H9 (cell line): ENCODE results near the gene FCN1. TPM values are rescaled to one million over a fixed set of nuclear protein-coding genes. Genes with fewer than 3 reads are reported as not detected.

Source experiments
- DNase-seq: peaks from one replicate; pipeline ENCODE4 v3.0.0-alpha.2; 2017
- H2AFZ ChIP-seq: one replicate; pipeline ENCODE4 v1.6.1; 2013; ENCODE audit warnings: mild to moderate bottlenecking, low read length, control low read depth, moderate library complexity
- H2AK5ac ChIP-seq: 2 replicates; pipeline ENCODE4 v1.6.1; 2013; ENCODE audit warnings: low read length, control low read depth, mixed read lengths; ENCODE audit not compliant: insufficient read length
- H2BK120ac ChIP-seq: one replicate; pipeline ENCODE4 v1.6.1; 2013; ENCODE audit warnings: low read depth, mild to moderate bottlenecking, low read length, control low read depth, inconsistent platforms; ENCODE audit not compliant: poor library complexity, severe bottlenecking
- H2BK12ac ChIP-seq: 2 replicates; pipeline ENCODE4 v1.6.1; 2013; ENCODE audit warnings: low read length, control low read depth, mixed read lengths, low read depth; ENCODE audit not compliant: insufficient read length
- H2BK15ac ChIP-seq: 2 replicates; pipeline ENCODE4 v1.6.1; 2013; ENCODE audit warnings: low read depth, low read length, control low read depth
- H2BK20ac ChIP-seq: one replicate; pipeline ENCODE4 v1.6.1; 2013; ENCODE audit warnings: low read depth, mild to moderate bottlenecking, low read length, control low read depth, inconsistent platforms; ENCODE audit not compliant: poor library complexity, severe bottlenecking
- H2BK5ac ChIP-seq: 2 replicates; pipeline ENCODE4 v1.6.1; 2013; ENCODE audit warnings: low read length, control low read depth, mixed read lengths; ENCODE audit not compliant: insufficient read length
- H3K14ac ChIP-seq: 2 replicates; pipeline ENCODE4 v1.6.1; 2013; ENCODE audit warnings: low read length, control low read depth; ENCODE audit not compliant: insufficient read depth
- H3K18ac ChIP-seq: 2 replicates; pipeline ENCODE4 v1.6.1; 2013; ENCODE audit warnings: low read depth, mild to moderate bottlenecking, mixed read lengths, low read length, control low read depth; ENCODE audit not compliant: insufficient read length
- H3K23ac ChIP-seq: 2 replicates; pipeline ENCODE4 v1.6.1; 2013; ENCODE audit warnings: low read length, control low read depth, mixed read lengths, low read depth; ENCODE audit not compliant: insufficient read length
- H3K23me2 ChIP-seq: 2 replicates; pipeline ENCODE4 v1.6.1; 2013; ENCODE audit warnings: low read depth, mild to moderate bottlenecking, mixed read lengths, low read length, control low read depth; ENCODE audit not compliant: insufficient read length, poor library complexity, severe bottlenecking
- H3K27ac ChIP-seq: 2 replicates; pipeline ENCODE4 v1.5.1; 2013; ENCODE audit warnings: low read length, control low read depth, mixed read lengths, low read depth; ENCODE audit not compliant: insufficient read length
- H3K27me3 ChIP-seq: 2 replicates; pipeline ENCODE4 v1.6.1; 2013; ENCODE audit warnings: low read length, control low read depth, inconsistent platforms; ENCODE audit not compliant: insufficient read depth
- H3K4ac ChIP-seq: 2 replicates; pipeline ENCODE4 v1.6.1; 2013; ENCODE audit warnings: low read depth, mild to moderate bottlenecking, control low read depth, inconsistent platforms, low read length, moderate library complexity
- H3K4me1 ChIP-seq: 2 replicates; pipeline ENCODE4 v1.6.1; 2013; ENCODE audit warnings: low read length, control low read depth, inconsistent platforms; ENCODE audit not compliant: insufficient read depth
- H3K4me2 ChIP-seq: 2 replicates; pipeline ENCODE4 v1.6.1; 2013; ENCODE audit warnings: low read length, control low read depth, mixed read lengths; ENCODE audit not compliant: insufficient read length, insufficient read depth
- H3K56ac ChIP-seq: 2 replicates; pipeline ENCODE4 v1.6.1; 2013; ENCODE audit warnings: low read depth, mild to moderate bottlenecking, mixed read lengths, low read length, control low read depth; ENCODE audit not compliant: insufficient read length
- H3K79me1 ChIP-seq: 2 replicates; pipeline ENCODE4 v1.6.1; 2013; ENCODE audit warnings: low read depth, mild to moderate bottlenecking, moderate library complexity, low read length, control low read depth, inconsistent platforms; ENCODE audit not compliant: insufficient read depth, poor library complexity, severe bottlenecking
- H3K79me2 ChIP-seq: 2 replicates; pipeline ENCODE4 v1.6.1; 2013; ENCODE audit warnings: low read length, control low read depth, inconsistent platforms; ENCODE audit not compliant: insufficient read depth
- H3K9ac ChIP-seq: 2 replicates; pipeline ENCODE4 v1.6.1; 2013; ENCODE audit warnings: low read length, control low read depth, mixed read lengths; ENCODE audit not compliant: insufficient read length; ENCODE audit errors: extremely low read depth
- H3K9me3 ChIP-seq: one replicate; pipeline ENCODE4 v1.6.1; 2013; ENCODE audit warnings: low read depth, low read length, inconsistent platforms; ENCODE audit not compliant: control insufficient read depth
- H3T11ph ChIP-seq: one replicate; pipeline ENCODE4 v1.6.1; 2013; ENCODE audit warnings: mild to moderate bottlenecking, low read length, control low read depth, inconsistent platforms
- H4K20me1 ChIP-seq: one replicate; pipeline ENCODE4 v1.6.1; 2013; ENCODE audit not compliant: control insufficient read depth, insufficient read length, insufficient read depth
- H4K5ac ChIP-seq: 2 replicates; pipeline ENCODE4 v1.6.1; 2013; ENCODE audit warnings: low read depth, mild to moderate bottlenecking, mixed read lengths, low read length, control low read depth; ENCODE audit not compliant: insufficient read length
- H4K8ac ChIP-seq: replicated peaks from 2 replicates; pipeline ENCODE4 v1.6.1; 2013; ENCODE audit warnings: low read length, control low read depth, mixed read lengths, low read depth; ENCODE audit not compliant: insufficient read length
- H4K91ac ChIP-seq: 2 replicates; pipeline ENCODE4 v1.6.1; 2013; ENCODE audit warnings: low read depth, mild to moderate bottlenecking, moderate library complexity, mixed read lengths, low read length, control low read depth; ENCODE audit not compliant: insufficient read length
- H3K27ac Mint-ChIP-seq, 3 experiments: 2 replicates in 2 of 3; 3 replicates in 1 of 3; pipeline ENCODE4 v1.8.0; 2020 to 2021; ENCODE audit warnings: mixed read lengths in 3 of 3, mild to moderate bottlenecking in 1 of 3, moderate library complexity in 1 of 3
- H3K27me3 Mint-ChIP-seq: 2 replicates; pipeline ENCODE4 v1.8.0; 2021; ENCODE audit warnings: low read depth, mild to moderate bottlenecking, moderate library complexity, mixed read lengths
- H3K36me3 Mint-ChIP-seq, 3 experiments: 2 replicates in 2 of 3; 3 replicates in 1 of 3; pipeline ENCODE4 v1.8.0; 2020 to 2021; ENCODE audit warnings: low read depth in 3 of 3, mixed read lengths in 3 of 3; ENCODE audit not compliant: insufficient read depth in 1 of 3
- H3K4me1 Mint-ChIP-seq, 2 experiments: 2 replicates each; pipeline ENCODE4 v1.8.0; 2020; ENCODE audit warnings: mixed read lengths in 2 of 2
- H3K4me3 Mint-ChIP-seq, 2 experiments: 2 replicates in 1 of 2; 3 replicates in 1 of 2; pipeline ENCODE4 v1.8.0; 2020 to 2021; ENCODE audit warnings: mild to moderate bottlenecking in 2 of 2, mixed read lengths in 2 of 2, moderate library complexity in 1 of 2
- H3K9me3 Mint-ChIP-seq, 2 experiments: 2 replicates in 1 of 2; 3 replicates in 1 of 2; pipeline ENCODE4 v1.8.0; 2020; ENCODE audit warnings: mild to moderate bottlenecking in 2 of 2, mixed read lengths in 2 of 2, moderate library complexity in 1 of 2
- CTCF ChIP-seq: fragments of 200-600 bp; sonication (generic); conservative IDR thresholded peaks from 3 replicates; pipeline ENCODE4 v1.8.0; 2021; ENCODE audit warnings: antibody characterized with exemption, mild to moderate bottlenecking
- WGBS: extraction: QIAGEN DNeasy Blood & Tissue Kit; methylation state at CpG from one replicate; pipeline ENCODE4 v1.1.7; 2013; ENCODE audit warnings: missing lambda C conversion rate, low lambda C conversion rate, mixed read lengths; ENCODE audit not compliant: insufficient read length; ENCODE audit errors: extremely low coverage; 5-methylcytosine and 5-hydroxymethylcytosine counted together
- total RNA-seq: library from RNA; stranded (reverse); gene quantifications from 2 replicates; pipeline ENCODE4 v1.2.1, GENCODE V29; 2021

The FCN1 gene
- total RNA-seq, 1 experiment from 2014 or later: not detected

- H2AK5ac ChIP-seq: no peak overlapping the region
- no peak overlapping the region for H2BK15ac ChIP-seq
- no peak overlapping the region for H3K56ac ChIP-seq
- no peaks in the 10 kb centered on the region for H3K4me1 ChIP-seq
- no peaks in the 10 kb centered on the region for H4K20me1 ChIP-seq
- H3K79me1 ChIP-seq: no peaks in the 10 kb centered on the region
- no peak overlapping the region for H3K9ac ChIP-seq
- no peak overlapping the region for H2BK120ac ChIP-seq
- no peaks in the 10 kb centered on the region for H3K27me3 ChIP-seq
- H2BK12ac ChIP-seq: no peak overlapping the region
- H3K4me3 Mint-ChIP-seq: no peak overlapping the region
- H3K27ac ChIP-seq: no peak overlapping the region
- H3K23me2 ChIP-seq: no peaks in the 10 kb centered on the region
- peaks cover 5% of the 10 kb centered on the region for H3K27me3 Mint-ChIP-seq
- no peak overlapping the region for H3K4me2 ChIP-seq
- DNase-seq: no peak
- H3K23ac ChIP-seq: no peak overlapping the region
- no peaks in the 10 kb centered on the region for H3K79me2 ChIP-seq
- TF ChIP-seq CTCF: no peak
- H3K27ac Mint-ChIP-seq: no peak overlapping the region
- H3T11ph ChIP-seq: no peak overlapping the region
- H3K4ac ChIP-seq: no peak overlapping the region
- no peaks in the 10 kb centered on the region for H3K4me1 Mint-ChIP-seq
- no peaks in the 10 kb centered on the region for H3K9me3 ChIP-seq
- peaks cover 3 to 10% (median 4%) of the 10 kb centered on the region in 3 experiments; a peak in 5 of 7 replicates for H3K36me3 Mint-ChIP-seq
- H3K9me3 Mint-ChIP-seq: peaks cover 4 to 11% of the 10 kb centered on the region in 2 experiments
- H4K91ac ChIP-seq: no peak overlapping the region
- no peak overlapping the region for H2AFZ ChIP-seq
- no peak overlapping the region for H2BK20ac ChIP-seq
- whole genome bisulfite sequencing: no CpG with 5 or more reads among the region's 10 CpGs
- no peak overlapping the region for H3K14ac ChIP-seq
- H3K18ac ChIP-seq: no peak overlapping the region
- H4K8ac ChIP-seq: no peak overlapping the region
- H2BK5ac ChIP-seq: no peak overlapping the region
- no peak overlapping the region for H4K5ac ChIP-seq
Measured at GRCh38 chr9:134918646-134919045, 934 bp upstream of the FCN1 start.
